HUES6 (cell line): ENCODE data around the gene GH1.
"Not testable (repeated sequence)": the region's sequence is repeated elsewhere in the genome, so short reads cannot be mapped to it uniquely, and the experiment has no call there.

Experiments
- H3K27ac ChIP-seq: 2 replicates; pipeline ENCODE4 v1.7.0; 2013; ENCODE audit warnings: low read depth, mild to moderate bottlenecking, low read length, inconsistent platforms
- H3K27me3 ChIP-seq: 2 replicates; pipeline ENCODE4 v1.6.1; 2013; ENCODE audit warnings: low read length; ENCODE audit not compliant: control insufficient read depth, insufficient read depth
- H3K36me3 ChIP-seq: 2 replicates; pipeline ENCODE4 v1.6.1; 2013; ENCODE audit warnings: low read length; ENCODE audit not compliant: control insufficient read depth, insufficient read depth
- H3K4me1 ChIP-seq: 2 replicates; pipeline ENCODE4 v1.6.1; 2013; ENCODE audit warnings: low read length; ENCODE audit not compliant: control insufficient read depth, insufficient read depth
- H3K4me3 ChIP-seq: 2 replicates; pipeline ENCODE4 v1.5.1; 2013; ENCODE audit warnings: low read depth, low read length
- H3K9ac ChIP-seq: one replicate; pipeline ENCODE4 v1.6.1; 2013; ENCODE audit warnings: mild to moderate bottlenecking, low read length
- H3K9me3 ChIP-seq: 2 replicates; pipeline ENCODE4 v1.6.1; 2013; ENCODE audit warnings: low read depth, low read length; ENCODE audit not compliant: control insufficient read depth, insufficient read depth

The GH1 gene

DNA sequence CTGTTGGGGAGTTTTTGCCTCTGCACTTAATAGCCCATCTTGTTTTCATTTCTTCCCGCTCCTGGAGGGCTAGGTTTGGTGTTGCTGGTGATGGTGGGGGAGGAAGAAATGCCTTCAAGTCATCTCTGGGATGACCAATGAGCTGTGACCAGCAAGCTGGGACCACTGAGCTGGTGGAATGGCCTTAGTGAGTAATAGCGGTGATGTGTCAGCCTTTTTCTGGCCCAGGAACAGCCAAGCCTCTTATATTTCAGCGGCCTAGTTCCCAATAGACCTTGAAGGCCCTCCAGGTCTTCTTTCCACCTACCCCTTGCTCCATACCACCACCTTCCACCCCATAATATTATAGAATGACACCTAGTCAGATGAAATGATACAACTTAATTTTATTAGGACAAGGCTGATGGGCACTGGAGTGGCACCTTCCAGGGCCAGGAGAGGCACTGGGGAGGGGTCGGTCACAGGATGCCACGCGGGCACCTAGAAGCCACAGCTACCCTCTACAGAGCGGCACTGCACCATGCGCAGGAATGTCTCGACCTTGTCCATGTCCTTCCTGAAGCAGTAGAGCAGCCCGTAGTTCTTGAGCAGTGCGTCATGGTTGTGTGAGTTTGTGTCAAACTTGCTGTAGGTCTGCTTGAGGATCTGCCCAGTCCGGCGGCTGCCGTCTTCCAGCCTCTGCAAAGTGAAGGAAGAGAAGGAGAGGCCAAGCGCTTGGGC lies 46.8 kb downstream of the GH1 start:
- not testable (repeated sequence) for H3K36me3 ChIP-seq, H3K4me3 ChIP-seq, H3K27ac ChIP-seq, H3K4me1 ChIP-seq, H3K27me3 ChIP-seq, H3K9ac ChIP-seq, H3K9me3 ChIP-seq

DNA sequence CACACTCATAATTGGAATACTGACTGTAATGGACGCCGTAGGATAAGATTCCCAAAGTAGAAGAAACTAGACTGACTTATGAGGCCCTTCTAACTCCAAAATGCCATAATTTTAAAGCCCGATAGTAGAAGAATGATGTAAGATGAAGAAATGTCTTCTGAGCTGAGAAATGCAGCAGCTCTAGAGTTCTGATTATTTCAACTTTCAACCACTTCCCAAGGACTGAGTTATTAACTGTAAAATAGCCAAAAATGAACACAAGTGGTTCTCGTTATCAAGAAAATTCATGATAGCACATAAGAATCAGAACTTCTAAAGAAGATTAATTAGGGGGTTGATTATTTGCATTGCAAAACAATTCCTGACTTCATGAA lies 48.4 kb downstream of the GH1 start:
- H3K27me3 ChIP-seq, H3K4me3 ChIP-seq, H3K36me3 ChIP-seq, H3K27ac ChIP-seq, H3K9me3 ChIP-seq, H3K4me1 ChIP-seq, H3K9ac ChIP-seq: not testable (repeated sequence)

DNA sequence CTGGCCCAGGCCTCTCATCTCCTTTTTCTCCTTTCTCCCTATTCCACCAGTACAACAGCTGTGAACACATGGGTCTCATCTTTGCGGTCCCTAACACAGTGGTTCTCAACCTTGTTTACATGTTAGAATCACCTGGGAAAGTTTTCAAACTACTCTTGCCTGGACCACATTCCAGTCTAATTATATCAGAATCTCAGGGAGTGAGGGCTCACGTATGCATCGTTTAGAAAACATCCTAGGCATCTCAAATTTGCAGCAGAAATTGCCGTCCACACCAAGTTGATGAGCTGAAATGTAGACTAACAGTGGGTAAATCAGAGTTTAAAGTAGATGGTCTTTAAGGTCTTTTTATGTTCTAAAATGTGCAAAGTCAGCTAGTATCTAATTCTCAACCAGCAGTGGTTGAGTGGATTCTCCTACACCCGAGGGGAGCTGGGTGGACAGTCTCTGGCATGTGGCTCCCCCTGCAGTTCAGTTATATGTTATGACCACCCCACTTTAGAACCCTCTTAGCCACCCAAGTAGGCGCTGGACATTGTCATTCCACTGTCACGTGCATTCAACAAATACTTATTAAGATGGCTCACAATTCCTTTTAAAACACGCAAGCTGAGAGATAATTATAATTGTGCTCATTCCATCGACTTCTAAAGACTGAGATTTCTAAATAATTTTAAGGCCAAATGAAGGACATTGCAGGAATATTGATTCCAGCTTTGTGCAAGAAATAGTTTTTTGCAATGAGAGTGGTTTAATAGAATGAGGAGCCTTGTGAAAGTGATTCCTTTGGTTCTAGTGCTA lies 48.9 kb downstream of the GH1 start:
- H3K9ac ChIP-seq, H3K4me3 ChIP-seq, H3K9me3 ChIP-seq, H3K4me1 ChIP-seq, H3K27me3 ChIP-seq, H3K36me3 ChIP-seq, H3K27ac ChIP-seq: not testable (repeated sequence)
